HG02571 (cell line): Measurements from ENCODE around the gene WNT3A.

Experiments used
- ATAC-seq: cut with Tn5 transposase; IDR thresholded peaks from one replicate; pipeline ENCODE4 v1.9.1; 2021; ENCODE audit warnings: mild to moderate bottlenecking, moderate library complexity; ENCODE audit not compliant: unreplicated experiment

Gene WNT3A

DNA sequence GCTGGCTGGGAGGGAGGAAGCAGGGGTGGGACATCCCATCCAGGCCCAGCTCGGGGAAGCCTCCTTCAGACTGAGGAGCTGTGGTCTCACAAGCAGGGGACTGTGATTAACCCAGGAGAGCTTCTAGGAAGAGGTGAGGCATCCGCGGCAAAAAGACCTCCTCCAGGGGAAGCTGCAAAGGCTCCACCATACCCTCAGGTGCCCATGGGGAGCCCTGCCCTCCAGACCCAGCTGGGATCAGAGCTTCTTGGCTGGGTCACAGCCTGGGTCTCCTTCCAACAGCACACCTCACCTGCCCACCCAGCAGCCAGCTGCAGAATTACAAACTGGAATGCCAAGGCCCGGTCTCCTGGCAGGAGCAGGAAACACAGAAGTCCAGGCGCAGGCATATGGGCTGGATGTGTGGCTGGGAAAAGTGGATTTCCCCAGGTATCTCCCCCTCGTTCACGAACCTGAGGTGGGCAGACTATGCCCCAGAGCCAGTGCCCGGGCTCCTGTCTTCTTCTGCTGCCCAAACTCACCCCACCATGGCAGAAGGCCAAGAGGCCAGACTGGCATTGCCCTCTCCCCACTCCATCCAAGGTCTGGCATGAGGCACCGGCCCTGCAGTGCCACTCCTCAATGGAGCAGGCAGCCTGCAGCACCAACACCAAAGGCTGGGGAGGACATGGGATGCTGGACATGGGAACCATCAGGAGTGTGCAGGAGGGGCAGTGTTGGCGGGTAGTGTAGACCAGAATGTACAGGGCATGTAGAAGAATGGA, 60.3 kb downstream of the WNT3A start:
- no peak for ATAC-seq

- ATAC-seq = no peak
These were observed 61.6 kb downstream of the WNT3A start for GRCh38 chr1:228068359-228068758.

- ATAC-seq = no peak
These were observed 63.4 kb downstream of the WNT3A start for GRCh38 chr1:228070173-228070572.

GRCh38 chr1:228070851-228071250, 64.1 kb downstream of the WNT3A start:
- no peak for ATAC-seq

GRCh38 chr1:228071839-228072657, 65.2 kb downstream of the WNT3A start:
- ATAC-seq = no peak

DNA sequence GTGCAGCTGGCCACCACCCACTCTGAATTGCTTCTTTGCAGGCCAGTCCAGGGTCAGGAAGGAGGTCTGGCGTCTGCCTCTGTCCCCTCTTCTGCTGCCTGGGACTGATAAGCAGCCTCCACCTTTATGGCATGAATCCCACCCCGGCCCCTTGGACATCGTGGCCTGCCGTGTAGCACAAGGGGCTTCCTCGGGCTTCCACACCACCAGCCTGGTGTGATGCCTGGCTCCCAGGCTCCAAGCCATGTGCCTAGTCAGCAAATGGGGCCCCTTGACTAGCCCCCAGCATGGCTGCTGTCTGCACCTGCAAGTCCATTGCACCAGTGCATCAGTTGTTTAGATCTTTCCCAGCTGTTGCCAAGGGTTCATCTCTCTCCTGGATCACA, 65.9 kb downstream of the WNT3A start:
- no peak for ATAC-seq

DNA sequence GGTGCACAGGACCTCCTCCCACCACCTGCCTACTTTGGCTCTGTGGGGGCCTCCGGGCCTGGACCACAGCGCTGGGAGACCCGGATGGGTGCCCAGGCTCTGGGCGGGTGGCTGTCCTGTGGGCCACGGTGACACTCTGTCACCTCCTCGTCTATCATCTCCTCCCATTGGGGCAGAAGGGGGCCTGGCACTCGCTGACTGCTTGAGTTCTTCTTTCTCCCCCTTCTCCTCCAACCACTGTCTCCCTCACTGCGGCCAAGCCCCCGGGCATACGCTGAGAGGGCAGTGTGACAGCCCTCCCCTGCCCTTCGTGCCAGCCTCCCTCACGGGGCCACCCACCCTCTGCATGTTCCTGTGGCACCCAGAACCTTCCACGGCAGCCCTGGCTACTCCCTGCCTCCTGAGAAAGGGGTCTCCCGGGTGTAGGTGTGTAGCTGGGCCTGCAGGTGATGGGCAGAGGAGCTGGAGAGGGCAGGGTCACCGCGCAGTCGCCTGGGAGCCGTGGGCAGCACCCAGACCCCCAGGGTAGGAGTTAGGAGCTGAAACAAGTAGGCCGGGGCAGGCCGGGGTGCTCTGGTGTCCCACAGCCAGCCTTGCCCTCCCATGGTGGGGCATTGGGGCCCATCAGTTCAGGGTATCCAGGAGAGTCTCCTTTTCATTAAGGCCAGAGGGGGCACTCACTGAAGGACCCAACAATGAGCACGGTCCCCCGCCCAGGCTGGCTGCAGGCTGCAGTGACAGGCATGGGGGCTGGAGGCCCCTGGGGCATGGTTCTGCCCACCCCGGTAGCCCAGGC, 66.5 kb downstream of the WNT3A start:
- no peak for ATAC-seq

DNA sequence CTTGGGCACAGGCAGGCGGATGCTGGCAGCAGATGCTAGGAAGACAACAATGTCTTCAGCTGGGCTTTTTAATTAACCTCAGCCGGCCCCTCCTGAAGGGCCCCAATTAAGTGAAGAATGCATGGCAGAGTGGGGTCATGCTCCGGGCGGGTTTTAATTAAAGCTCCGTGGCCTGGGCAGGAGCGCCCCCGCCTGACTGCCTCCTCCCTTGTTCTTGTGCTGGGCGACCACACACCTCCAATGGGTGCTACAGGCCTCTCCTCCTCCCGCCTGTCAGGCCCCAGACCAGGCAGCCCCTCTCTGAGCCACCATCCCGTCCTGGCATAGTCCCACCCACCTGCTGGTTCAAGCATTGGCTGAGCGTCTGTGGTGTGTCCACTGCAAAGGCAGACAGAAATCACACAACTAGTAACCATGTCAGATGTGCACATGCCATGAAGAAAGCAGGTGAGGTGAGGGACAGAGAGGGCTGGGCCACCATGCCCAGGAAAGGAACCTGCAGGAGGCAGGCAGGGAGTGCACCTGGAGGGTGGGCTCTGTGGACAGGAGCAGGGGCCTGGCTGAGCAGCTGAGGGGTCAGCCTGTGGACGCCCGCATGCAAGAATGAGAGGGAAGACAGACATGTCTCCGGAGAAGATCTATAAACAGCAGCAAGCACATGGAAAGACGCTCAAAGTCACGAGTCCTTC, 67.2 kb downstream of the WNT3A start:
- ATAC-seq = no peak

DNA sequence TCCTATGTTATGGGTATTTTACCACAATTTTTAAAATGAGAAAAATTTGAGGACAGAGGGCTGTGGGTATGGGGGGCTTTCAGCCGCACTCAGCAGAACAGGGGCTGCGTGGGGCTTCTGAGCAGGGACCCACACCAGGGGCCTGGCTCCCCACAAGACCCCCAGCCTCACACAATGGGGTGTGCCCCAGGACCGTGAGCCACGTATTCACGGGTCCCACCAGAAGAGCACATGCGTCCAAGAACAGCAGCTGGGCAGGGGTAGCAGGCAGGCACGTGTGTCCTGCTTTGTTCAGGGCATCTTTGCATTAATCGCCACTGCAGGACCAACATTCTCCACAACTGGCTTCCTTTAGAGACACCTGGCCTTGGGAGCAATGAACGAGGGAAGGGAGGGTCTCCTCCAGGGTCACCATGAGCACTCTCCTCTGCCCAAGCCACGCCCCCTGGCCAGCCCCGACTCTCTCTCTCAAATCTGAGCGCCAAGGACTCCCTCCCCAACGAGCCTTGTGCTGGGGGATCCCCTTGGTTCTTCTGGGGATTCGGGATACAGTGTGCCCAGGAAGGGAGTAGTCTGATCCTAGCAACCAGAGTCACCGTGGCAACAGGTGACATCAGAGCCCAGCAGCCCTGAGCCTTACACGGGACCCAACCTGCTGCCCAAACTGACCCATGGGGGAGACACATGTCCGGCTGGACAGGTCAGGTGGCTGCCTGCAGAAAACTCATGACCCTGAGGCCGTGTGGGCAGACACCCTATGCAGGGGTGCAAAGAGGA, 68.3 kb downstream of the WNT3A start:
- ATAC-seq = no peak

- ATAC-seq = no peak
These were observed 69.0 kb downstream of the WNT3A start for GRCh38 chr1:228075801-228076271.

GRCh38 chr1:228076796-228077430, 70.1 kb downstream of the WNT3A start:
- no peak for ATAC-seq

GRCh38 chr1:228077565-228078330, 71.0 kb downstream of the WNT3A start:
- ATAC-seq = no peak

DNA sequence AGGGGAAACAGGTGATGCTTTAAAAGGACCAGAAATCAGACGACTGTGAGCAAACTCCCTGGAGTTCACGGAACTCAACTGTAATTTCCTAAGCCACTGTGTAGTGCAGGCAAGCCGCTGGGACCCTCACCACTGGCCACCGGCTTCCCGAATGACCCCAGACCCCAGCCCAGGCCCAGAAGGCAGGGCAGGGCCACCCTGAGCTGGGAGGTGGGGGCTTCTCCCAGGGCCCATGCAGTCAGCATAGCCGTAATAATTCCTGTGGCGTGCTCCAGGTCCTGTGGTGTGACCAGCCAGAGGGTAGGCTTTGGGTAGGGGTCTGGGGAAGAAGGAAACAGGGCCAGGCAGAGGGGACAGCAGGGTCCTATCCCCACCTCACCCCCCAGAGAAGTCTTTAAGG, 72.2 kb downstream of the WNT3A start:
- ATAC-seq = no peak

DNA sequence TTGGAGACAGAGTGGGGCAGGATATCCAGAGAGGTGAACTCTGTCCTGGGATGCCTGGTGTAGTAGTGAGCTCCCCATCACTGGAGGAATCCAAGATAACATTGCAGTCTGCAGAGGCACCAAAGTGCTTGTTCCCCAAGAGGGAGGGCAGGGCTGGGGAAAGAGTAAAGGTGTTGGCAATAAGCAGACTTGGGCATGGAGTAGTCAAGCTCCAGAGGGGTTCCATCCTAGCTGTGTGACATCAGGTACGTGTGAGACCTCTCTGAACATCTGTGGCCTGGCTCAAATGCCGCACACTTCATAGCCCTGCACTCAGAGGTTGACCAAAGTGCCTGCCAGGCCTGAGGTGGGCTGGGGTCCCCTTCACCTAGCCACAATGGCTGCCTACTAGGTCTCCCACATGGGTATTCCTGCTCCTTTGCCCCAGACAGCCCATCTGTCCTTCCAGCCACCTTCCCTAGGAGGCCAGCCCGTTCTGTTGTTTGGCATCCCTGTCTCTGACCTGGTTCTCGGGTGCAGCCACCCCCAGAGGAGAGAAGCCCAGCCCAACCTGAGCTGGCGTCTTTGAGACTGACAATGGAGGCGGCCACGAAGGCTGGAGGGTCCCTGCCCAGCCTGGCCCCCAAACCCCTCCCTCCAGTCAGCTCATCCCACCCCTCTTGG, 72.9 kb downstream of the WNT3A start:
- ATAC-seq = no peak

GRCh38 chr1:228081144-228081543, 74.3 kb downstream of the WNT3A start:
- no peak for ATAC-seq

GRCh38 chr1:228081578-228082213, 74.9 kb downstream of the WNT3A start:
- peak; percentile 10 for ATAC-seq

- ATAC-seq = peak; percentile 60
These were observed 75.6 kb downstream of the WNT3A start, which contains the start of gene ARF1 for GRCh38 chr1:228082214-228082917. Gene ARF1 (plus strand): TSS chr1:228082708. CDS start chr1:228097115, 14,407 bp downstream.
